SH-SY5Y (cell line): ENCODE results near the gene MYO1B.

Experiments
- GATA2 ChIP-seq: IDR thresholded peaks from 2 replicates; pipeline ENCODE4 v1.6.1; 2011; ENCODE audit warnings: mild to moderate bottlenecking, low read depth, low read length
- GATA3 ChIP-seq: IDR thresholded peaks from 2 replicates; pipeline ENCODE4 v1.6.1; 2011; ENCODE audit warnings: low read depth, mild to moderate bottlenecking, low read length, moderate library complexity

The MYO1B gene

GRCh38 chr2:191264647-191265081, 19.5 kb downstream of the MYO1B start:
- no peak for TF ChIP-seq GATA2
- no peak for TF ChIP-seq GATA3

GRCh38 chr2:191265311-191266170, 20.3 kb downstream of the MYO1B start:
- TF ChIP-seq GATA3, result no peak
- no peak for TF ChIP-seq GATA2

- TF ChIP-seq GATA2, result no peak
- no peak for TF ChIP-seq GATA3
Measured at GRCh38 chr2:191266201-191266600, 21.0 kb downstream of the MYO1B start.

GRCh38 chr2:191268596-191268995, 23.4 kb downstream of the MYO1B start:
- TF ChIP-seq GATA3 (no peak), GATA2 (no peak)

- TF ChIP-seq GATA2 (no peak), GATA3 (no peak)
Measured at GRCh38 chr2:191270306-191271161, 25.3 kb downstream of the MYO1B start.

GRCh38 chr2:191272064-191272463, 26.9 kb downstream of the MYO1B start:
- TF ChIP-seq GATA3 (no peak), GATA2 (no peak)

- no peak for TF ChIP-seq GATA2
- no peak for TF ChIP-seq GATA3
Measured at GRCh38 chr2:191274413-191274815, 29.2 kb downstream of the MYO1B start.

GRCh38 chr2:191276792-191277465, 31.7 kb downstream of the MYO1B start:
- no peak for TF ChIP-seq GATA3
- no peak for TF ChIP-seq GATA2

- no peak for TF ChIP-seq GATA3
- no peak for TF ChIP-seq GATA2
Measured at GRCh38 chr2:191280290-191280689, 35.1 kb downstream of the MYO1B start.

- no peak for TF ChIP-seq GATA3
- no peak for TF ChIP-seq GATA2
Measured at GRCh38 chr2:191280834-191281756, 35.9 kb downstream of the MYO1B start.

- no peak for TF ChIP-seq GATA2
- TF ChIP-seq GATA3, result no peak
Measured at GRCh38 chr2:191285252-191285651, 40.0 kb downstream of the MYO1B start.

GRCh38 chr2:191287820-191288219, 42.6 kb downstream of the MYO1B start:
- no peak for TF ChIP-seq GATA3
- TF ChIP-seq GATA2, result no peak

GRCh38 chr2:191289049-191289448, 43.8 kb downstream of the MYO1B start:
- TF ChIP-seq GATA2 (no peak), GATA3 (no peak)
